Measurements from ENCODE around the gene CD2AP.
"Not testable (repeated sequence)": the region's sequence is repeated elsewhere in the genome, so short reads cannot be mapped to it uniquely, and the experiment has no call there.

CD2AP gene

GRCh38 chr6:47478233-47479139 lies 897 bp downstream of the CD2AP start:
- Histone ChIP-seq H3K27me3 (ENCODE audit: insufficient read depth, low read depth) (no peaks in the 10 kb centered on the region), H3K4me2 (peak overlapping the region; percentile 97), H2AFZ (ENCODE audit: low read depth) (peak overlapping the region; percentile 96), H3K27ac (peak overlapping the region; percentile 98), H3K9ac (peak overlapping the region; percentile 94), H3K4me3 (IDR thresholded peaks at IDR 0.05; ENCODE audit: insufficient read depth, low read depth, low read length) (peak overlapping the region; percentile 59), H4K20me1 (ENCODE audit: insufficient read depth) (peaks cover 4% of the 10 kb centered on the region; the same call in 1 of the 2 replicates), H3K36me3 (ENCODE audit: insufficient read depth) (no peaks in the 10 kb centered on the region), H3K79me2 (ENCODE audit: insufficient read depth, low read depth) (peaks cover 54% of the 10 kb centered on the region), H3K4me1 (ENCODE audit: low read depth, poor library complexity, severe bottlenecking) (peaks cover 51% of the 10 kb centered on the region)
- TF ChIP-seq, protein P1, sequence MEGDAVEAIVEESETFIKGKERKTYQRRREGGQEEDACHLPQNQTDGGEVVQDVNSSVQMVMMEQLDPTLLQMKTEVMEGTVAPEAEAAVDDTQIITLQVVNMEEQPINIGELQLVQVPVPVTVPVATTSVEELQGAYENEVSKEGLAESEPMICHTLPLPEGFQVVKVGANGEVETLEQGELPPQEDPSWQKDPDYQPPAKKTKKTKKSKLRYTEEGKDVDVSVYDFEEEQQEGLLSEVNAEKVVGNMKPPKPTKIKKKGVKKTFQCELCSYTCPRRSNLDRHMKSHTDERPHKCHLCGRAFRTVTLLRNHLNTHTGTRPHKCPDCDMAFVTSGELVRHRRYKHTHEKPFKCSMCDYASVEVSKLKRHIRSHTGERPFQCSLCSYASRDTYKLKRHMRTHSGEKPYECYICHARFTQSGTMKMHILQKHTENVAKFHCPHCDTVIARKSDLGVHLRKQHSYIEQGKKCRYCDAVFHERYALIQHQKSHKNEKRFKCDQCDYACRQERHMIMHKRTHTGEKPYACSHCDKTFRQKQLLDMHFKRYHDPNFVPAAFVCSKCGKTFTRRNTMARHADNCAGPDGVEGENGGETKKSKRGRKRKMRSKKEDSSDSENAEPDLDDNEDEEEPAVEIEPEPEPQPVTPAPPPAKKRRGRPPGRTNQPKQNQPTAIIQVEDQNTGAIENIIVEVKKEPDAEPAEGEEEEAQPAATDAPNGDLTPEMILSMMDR (conservative IDR thresholded peaks at IDR 0.05; ENCODE audit: low read depth, low read length) = no peak

DNA sequence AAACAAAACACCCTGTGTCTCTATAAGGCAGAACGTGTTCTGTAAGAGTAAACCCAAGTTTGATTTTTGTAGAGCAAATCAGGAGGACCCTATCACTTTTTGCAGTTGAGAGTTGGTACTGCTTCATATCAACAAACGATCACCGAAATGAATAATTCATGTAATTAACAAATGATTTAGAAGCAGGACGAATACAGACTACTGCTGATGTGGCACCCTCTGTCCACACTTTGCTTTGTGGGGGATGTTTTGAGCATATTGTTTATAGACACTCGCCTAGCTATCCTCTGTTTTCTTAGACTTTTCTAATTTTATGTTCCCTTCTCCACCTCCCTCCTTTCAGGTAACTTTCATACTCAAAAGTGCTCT lies 1.5 kb downstream of the CD2AP start:
- Histone ChIP-seq H3K4me2 (peak overlapping the region; percentile 97), H3K27ac (peak overlapping the region; percentile 98), H3K79me2 (ENCODE audit: insufficient read depth, low read depth) (peaks cover 60% of the 10 kb centered on the region), H3K9ac (peak overlapping the region; percentile 94), H3K27me3 (ENCODE audit: insufficient read depth, low read depth) (no peaks in the 10 kb centered on the region), H2AFZ (ENCODE audit: low read depth) (peak overlapping the region; percentile 96), H3K4me3 (IDR thresholded peaks at IDR 0.05; ENCODE audit: insufficient read depth, low read depth, low read length) (peak overlapping the region; percentile 59), H3K4me1 (ENCODE audit: low read depth, poor library complexity, severe bottlenecking) (peaks cover 57% of the 10 kb centered on the region), H3K36me3 (ENCODE audit: insufficient read depth) (no peaks in the 10 kb centered on the region), H4K20me1 (ENCODE audit: insufficient read depth) (peaks cover 10% of the 10 kb centered on the region; the same call in 1 of the 2 replicates)
- TF ChIP-seq, protein P1 (conservative IDR thresholded peaks at IDR 0.05; ENCODE audit: low read depth, low read length) = no peak

DNA sequence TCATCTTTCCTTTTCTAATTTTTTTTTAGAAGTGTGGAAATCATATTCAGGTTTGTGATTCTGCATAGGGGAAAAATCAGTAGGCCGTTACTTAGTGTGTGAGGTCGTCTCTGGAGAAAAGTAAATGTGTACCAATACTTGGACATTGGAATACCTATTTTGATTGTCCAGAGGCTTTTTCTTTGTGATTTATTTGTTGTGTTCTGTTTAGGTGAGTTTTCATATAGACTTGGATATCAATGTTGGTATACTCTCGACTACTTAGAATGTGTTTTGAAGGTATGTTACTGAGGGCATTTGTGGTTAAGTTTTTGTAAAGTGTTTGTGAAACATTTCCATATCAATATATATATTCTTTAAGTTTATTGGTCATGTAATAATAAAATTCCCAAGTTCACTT lies 2.3 kb downstream of the CD2AP start:
- H3K36me3 ChIP-seq (ENCODE audit: insufficient read depth) = no peaks in the 10 kb centered on the region
- TF ChIP-seq, protein P1 (conservative IDR thresholded peaks at IDR 0.05; ENCODE audit: low read depth, low read length) = no peak
- no peak overlapping the region for H3K4me3 ChIP-seq (IDR thresholded peaks at IDR 0.05; ENCODE audit: insufficient read depth, low read depth, low read length)
- peaks cover 64% of the 10 kb centered on the region for H3K4me1 ChIP-seq (ENCODE audit: low read depth, poor library complexity, severe bottlenecking)
- peak overlapping the region; percentile 94; the same call in 1 of the 2 replicates for H3K9ac ChIP-seq
- no peaks in the 10 kb centered on the region for H3K27me3 ChIP-seq (ENCODE audit: insufficient read depth, low read depth)
- peaks cover 10% of the 10 kb centered on the region; the same call in 1 of the 2 replicates for H4K20me1 ChIP-seq (ENCODE audit: insufficient read depth)
- H3K79me2 ChIP-seq (ENCODE audit: insufficient read depth, low read depth) = peaks cover 67% of the 10 kb centered on the region
- H3K4me2 ChIP-seq = peak overlapping the region; percentile 97
- peak overlapping the region; percentile 98; the same call in 1 of the 2 replicates for H3K27ac ChIP-seq
- no peak overlapping the region for H2AFZ ChIP-seq (ENCODE audit: low read depth)

- not testable (repeated sequence) for H3K36me3 ChIP-seq (ENCODE audit: insufficient read depth); H3K9ac ChIP-seq; H3K4me3 ChIP-seq (IDR thresholded peaks at IDR 0.05; ENCODE audit: insufficient read depth, low read depth, low read length); H3K27me3 ChIP-seq (ENCODE audit: insufficient read depth, low read depth); H3K27ac ChIP-seq; H4K20me1 ChIP-seq (ENCODE audit: insufficient read depth); H2AFZ ChIP-seq (ENCODE audit: low read depth)
- peaks cover 63% of the 10 kb centered on the region for H3K4me1 ChIP-seq (ENCODE audit: low read depth, poor library complexity, severe bottlenecking)
- peaks cover 80% of the 10 kb centered on the region for H3K79me2 ChIP-seq (ENCODE audit: insufficient read depth, low read depth)
- 0 out of 2 replicates have a peak overlapping the region, but pooled peaks have one; percentile 97 for H3K4me2 ChIP-seq
These were observed 3.6 kb downstream of the CD2AP start for GRCh38 chr6:47481213-47481612.

GRCh38 chr6:47481806-47482205 lies 4.2 kb downstream of the CD2AP start:
- peaks cover 10% of the 10 kb centered on the region; the same call in 1 of the 2 replicates for H4K20me1 ChIP-seq (ENCODE audit: insufficient read depth)
- H3K27me3 ChIP-seq (ENCODE audit: insufficient read depth, low read depth) = no peaks in the 10 kb centered on the region
- H3K4me2 ChIP-seq = no peak overlapping the region
- H3K4me3 ChIP-seq (IDR thresholded peaks at IDR 0.05; ENCODE audit: insufficient read depth, low read depth, low read length) = no peak overlapping the region
- no peaks in the 10 kb centered on the region for H3K36me3 ChIP-seq (ENCODE audit: insufficient read depth)
- no peak overlapping the region for H3K27ac ChIP-seq
- no peak overlapping the region for H3K9ac ChIP-seq
- H3K4me1 ChIP-seq (ENCODE audit: low read depth, poor library complexity, severe bottlenecking) = peaks cover 57% of the 10 kb centered on the region
- H3K79me2 ChIP-seq (ENCODE audit: insufficient read depth, low read depth) = peaks cover 86% of the 10 kb centered on the region
- no peak overlapping the region for H2AFZ ChIP-seq (ENCODE audit: low read depth)
- TF ChIP-seq, protein P1 (conservative IDR thresholded peaks at IDR 0.05; ENCODE audit: low read depth, low read length) = no peak
